HCT116 (cell line): ENCODE results near the gene TCAP. TPM values are rescaled to one million over a fixed set of nuclear protein-coding genes. Genes with fewer than 3 reads are reported as not detected.

Experiments
- ATAC-seq: fragments of 200-7000 bp; cut with Tn5 transposase; 2 replicates; pipeline ENCODE4 v1.9.1; 2020; ENCODE audit warnings: mild to moderate bottlenecking, moderate library complexity
- BruUV-seq: library from RNA; stranded (reverse); fragments of 400-500 nt; replicated peaks from 2 replicates; lab custom pipeline; 2021; lab: Mats Ljungman, UMichigan
- CTCF ChIA-PET: fragments of 300-600 bp; sonication (Branson Sonifier 250); formaldehyde crosslinking; loops from one replicate; lab custom pipeline; 2021; ENCODE audit warnings: antibody characterized with exemption; lab: Charles Lee
- POLR2A ChIA-PET: fragments of 300-600, 350-600 bp; sonication (Branson Sonifier 250); formaldehyde crosslinking; loops from one replicate; lab custom pipeline; 2021; ENCODE audit warnings: antibody characterized with exemption; lab: Charles Lee
- RAD21 ChIA-PET, 2 experiments: fragments of 300-600 bp; sonication (Branson Sonifier 250); formaldehyde crosslinking; loops; one replicate each; lab custom pipeline; 2023; ENCODE audit warnings: low total read pairs in 2 of 2; ENCODE audit not compliant: uncharacterized antibody in 2 of 2, unreplicated experiment in 2 of 2, low non-redundant PET in 1 of 2; lab: Charles Lee
- DNase-seq: peaks from one replicate; pipeline ENCODE4 v3.0.0-alpha.2; 2010; ENCODE audit warnings: low read depth, low spot score
- H2AFZ ChIP-seq: fragments of 200-600 bp; shearing (Covaris generic), sonication (generic); 2 replicates; pipeline ENCODE4 v1.6.1; 2017; ENCODE audit warnings: low read depth, mixed run types, mixed read lengths, antibody characterized with exemption, low read length; ENCODE audit not compliant: poor library complexity, severe bottlenecking
- H3K27ac ChIP-seq: 2 replicates; pipeline ENCODE4 v1.5.1; 2012; ENCODE audit warnings: low read depth, low read length
- H3K27me3 ChIP-seq: fragments of 200-600 bp; sonication (generic); 2 replicates; pipeline ENCODE4 v1.6.1; 2016; ENCODE audit warnings: mixed run types, low read length, mixed read lengths; ENCODE audit not compliant: insufficient read depth
- H3K36me3 ChIP-seq, 2 experiments: fragments of 200-500 bp in 1 of 2; fragments of 200-600 bp in 1 of 2; sonication (Bioruptor generic) in 1 of 2; sonication (generic) in 1 of 2; 2 replicates each; pipeline versions ENCODE4 v1.5.1 to v1.6.1; 2014 to 2016; ENCODE audit warnings: low read length in 2 of 2, inconsistent platforms in 1 of 2, mixed read lengths in 1 of 2, mixed run types in 1 of 2; ENCODE audit not compliant: insufficient read depth in 2 of 2, control insufficient read depth in 1 of 2
- H3K4me1 ChIP-seq, 2 experiments: fragments of 200-600 bp in 1 of 2; sonication (generic) in 1 of 2; 2 replicates each; pipeline versions ENCODE4 v1.5.1 to v1.6.1; 2012 to 2017; ENCODE audit warnings: low read length in 2 of 2, inconsistent platforms in 1 of 2, mild to moderate bottlenecking in 1 of 2, mixed read lengths in 1 of 2, mixed run types in 1 of 2, moderate library complexity in 1 of 2; ENCODE audit not compliant: insufficient read depth in 2 of 2, control insufficient read depth in 1 of 2
- H3K4me2 ChIP-seq: fragments of 200-600 bp; sonication (generic); 2 replicates; pipeline ENCODE4 v1.6.1; 2017; ENCODE audit warnings: mixed run types, low read length, mixed read lengths
- H3K4me3 ChIP-seq, 2 experiments: fragments of 200-600 bp in 1 of 2; sonication (generic) in 1 of 2; replicated peaks in 1 of 2; 2 replicates each; pipeline ENCODE4 v1.5.1; 2011 to 2016; ENCODE audit warnings: low read length in 2 of 2, control low read depth in 1 of 2, low read depth in 1 of 2, mild to moderate bottlenecking in 1 of 2, mixed read lengths in 1 of 2, mixed run types in 1 of 2
- H3K79me2 ChIP-seq: fragments of 200-600 bp; sonication (generic); 2 replicates; pipeline ENCODE4 v1.6.1; 2017; ENCODE audit warnings: mild to moderate bottlenecking, mixed run types, low read length, moderate library complexity, mixed read lengths; ENCODE audit not compliant: insufficient read depth
- H3K9ac ChIP-seq: fragments of 200-600 bp; sonication (generic); 2 replicates; pipeline ENCODE4 v1.6.1; 2016; ENCODE audit warnings: low read length, mixed read lengths
- H3K9me2 ChIP-seq: fragments of 200-600 bp; sonication (generic), shearing (Covaris generic); 2 replicates; pipeline ENCODE4 v1.6.1; 2017; ENCODE audit warnings: mixed run types, mild to moderate bottlenecking, moderate library complexity; ENCODE audit not compliant: insufficient read depth
- H3K9me3 ChIP-seq, 2 experiments: fragments of 200-500 bp in 1 of 2; fragments of 200-600 bp in 1 of 2; sonication (Bioruptor generic) in 1 of 2; sonication (generic) in 1 of 2; 2 replicates each; pipeline ENCODE4 v1.6.1; 2014 to 2017; ENCODE audit warnings: low read length in 2 of 2, mixed read lengths in 2 of 2, inconsistent platforms in 1 of 2, low read depth in 1 of 2, mild to moderate bottlenecking in 1 of 2, mixed run types in 1 of 2, moderate library complexity in 1 of 2; ENCODE audit not compliant: control insufficient read depth in 1 of 2, insufficient read depth in 1 of 2
- H4K20me1 ChIP-seq: fragments of 200-600 bp; sonication (generic), shearing (Covaris generic); 2 replicates; pipeline ENCODE4 v1.6.1; 2017; ENCODE audit warnings: mixed run types, mild to moderate bottlenecking, moderate library complexity; ENCODE audit not compliant: insufficient read depth
- CBX3 ChIP-seq: IDR thresholded peaks from 2 replicates; pipeline ENCODE4 v1.6.1; 2012; ENCODE audit warnings: low read depth
- CEBPB ChIP-seq: IDR thresholded peaks from 2 replicates; pipeline ENCODE4 v1.6.1; 2012; ENCODE audit warnings: low read depth
- EGR1 ChIP-seq: IDR thresholded peaks from 2 replicates; pipeline ENCODE4 v1.6.1; 2012; ENCODE audit warnings: low read depth
- ELF1 ChIP-seq: IDR thresholded peaks from 2 replicates; pipeline ENCODE4 v1.6.1; 2012; ENCODE audit warnings: low read depth, borderline replicate concordance
- EZH2 ChIP-seq: fragments of 200-600 bp; sonication (generic); IDR thresholded peaks from 2 replicates; pipeline ENCODE4 v1.6.1; 2017; ENCODE audit warnings: antibody characterized with exemption, mixed run types
- EZH2phosphoT487 ChIP-seq: fragments of 200-600 bp; IDR thresholded peaks from 2 replicates; pipeline ENCODE4 v1.6.1; 2018; ENCODE audit warnings: antibody characterized with exemption, borderline replicate concordance
- JUND ChIP-seq: IDR thresholded peaks from 2 replicates; pipeline ENCODE4 v1.6.1; 2012
- MAX ChIP-seq: IDR thresholded peaks from 2 replicates; pipeline ENCODE4 v1.6.1; 2012
- POLR2A ChIP-seq: IDR thresholded peaks from 2 replicates; pipeline ENCODE4 v1.7.0; 2011; ENCODE audit warnings: borderline replicate concordance; ENCODE audit not compliant: insufficient read depth, insufficient read length; ENCODE audit errors: extremely low read depth
- POLR2AphosphoS5 ChIP-seq: IDR thresholded peaks from 2 replicates; pipeline ENCODE4 v1.6.1; 2011; ENCODE audit warnings: mild to moderate bottlenecking, low read depth, low read length, moderate library complexity
- RAD21 ChIP-seq: IDR thresholded peaks from 2 replicates; pipeline ENCODE4 v1.6.1; 2012; ENCODE audit warnings: low read depth, mild to moderate bottlenecking
- REST ChIP-seq: IDR thresholded peaks from 2 replicates; pipeline ENCODE4 v1.6.1; 2012; ENCODE audit warnings: low read depth
- SP1 ChIP-seq: IDR thresholded peaks from 2 replicates; pipeline ENCODE4 v1.6.1; 2012; ENCODE audit warnings: low read depth
- SRF ChIP-seq: IDR thresholded peaks from 2 replicates; pipeline ENCODE4 v1.6.1; 2012; ENCODE audit warnings: low read depth
- TCF7L2 ChIP-seq: IDR thresholded peaks from 2 replicates; pipeline ENCODE4 v1.7.0; 2011; ENCODE audit warnings: borderline replicate concordance, inconsistent platforms; ENCODE audit not compliant: insufficient read depth, insufficient read length; ENCODE audit errors: extremely low read depth
- YY1 ChIP-seq: IDR thresholded peaks from 2 replicates; pipeline ENCODE4 v1.6.1; 2011; ENCODE audit warnings: low read length, low read depth, moderate library complexity, mild to moderate bottlenecking; ENCODE audit not compliant: insufficient replicate concordance; ENCODE audit errors: extremely low read depth
- ZBTB33 ChIP-seq: IDR thresholded peaks from 2 replicates; pipeline ENCODE4 v1.6.1; 2011; ENCODE audit warnings: mild to moderate bottlenecking, low read length, moderate library complexity; ENCODE audit not compliant: insufficient replicate concordance; ENCODE audit errors: extremely low read depth
- ZFX ChIP-seq: fragments of 450-650 bp; IDR thresholded peaks from 2 replicates; pipeline ENCODE4 v1.6.1; 2017
- intact Hi-C: fragments of 100-400 bp; cut with micrococcal nuclease; formaldehyde crosslinking; loops from 2 replicates; pipeline ENCODE4 v1.10.0; 2022
- total RNA-seq: library from RNA; stranded (reverse); gene quantifications from one replicate; pipeline ENCODE4 v1.2.1, GENCODE V29; 2021; ENCODE audit not compliant: unreplicated experiment

Gene TCAP
- total RNA-seq, 1 experiment from 2014 or later: 1.5 TPM

- TF ChIP-seq ZBTB33 (no peak), EGR1 (no peak), ZFX (no peak), POLR2AphosphoS5 (no peak), SRF (no peak), MAX (no peak), CEBPB (no peak)
- TF ChIP-seq, all 23 proteins: peak for 0
These were observed 10.0 kb upstream of the TCAP start (continued) for GRCh38 chr17:39655105-39655504.

GRCh38 chr17:39658346-39658745 is 6.8 kb upstream of the TCAP start:
- no peaks in the 10 kb centered on the region for H3K27me3 ChIP-seq
- no peaks in the 10 kb centered on the region for H3K9me2 ChIP-seq
- ChIA-PET RAD21 (no interaction called here), CTCF (no interaction called here), POLR2A (no interaction called here)
- no peak overlapping the region for H3K9ac ChIP-seq
- H3K36me3 ChIP-seq: peaks cover 2 to 5% of the 10 kb centered on the region in 2 experiments; a peak in 2 of 4 replicates
- ATAC-seq: no peak
- no peak overlapping the region for H3K27ac ChIP-seq
- H3K79me2 ChIP-seq: no peaks in the 10 kb centered on the region
- DNase-seq: no peak
- H3K4me3 ChIP-seq: no peak overlapping the region
- peaks cover 12 to 20% of the 10 kb centered on the region in 2 experiments for H3K4me1 ChIP-seq
- no peaks in the 10 kb centered on the region for H4K20me1 ChIP-seq
- no peaks in the 10 kb centered on the region for H3K9me3 ChIP-seq
- TF ChIP-seq SP1 (no peak), REST (no peak), RAD21 (no peak), ELF1 (no peak), ZFX (no peak), ZBTB33 (no peak), EGR1 (no peak), EZH2phosphoT487 (no peak), CBX3 (no peak), POLR2A (no peak), TCF7L2 (no peak), JUND (no peak), YY1 (no peak), EZH2 (no peak)
- intact Hi-C loops: no loop called here
- no peak overlapping the region for H3K4me2 ChIP-seq
- no peak overlapping the region for H2AFZ ChIP-seq
- no TSS peak for BruUV-seq
